Breast epithelium (tissue), 4 donors: ENCODE data around the gene CCDC167. TPM values are rescaled to one million over a fixed set of nuclear protein-coding genes. Genes with fewer than 3 reads are reported as not detected.

Experiments used
- DNase-seq, 2 donors: peaks; one replicate each; pipeline ENCODE4 v3.0.0-alpha.2; 2019; ENCODE audit warnings: low spot score in 2 of 2
- H3K27ac ChIP-seq, 2 donors: fragments of 200-600 bp; sonication (generic) in 1 of 2; one replicate each; pipeline ENCODE4 v1.5.1; 2016 to 2019; ENCODE audit warnings: mild to moderate bottlenecking in 1 of 2
- H3K27me3 ChIP-seq, 2 donors: fragments of 200-600 bp; sonication (generic) in 1 of 2; one replicate each; pipeline versions ENCODE4 v1.5.1 to v1.6.0; 2017 to 2019; ENCODE audit warnings: control low read depth in 1 of 2, mild to moderate bottlenecking in 1 of 2
- H3K36me3 ChIP-seq: fragments of 200-600 bp; one replicate; pipeline ENCODE4 v1.5.1; 2019
- H3K4me1 ChIP-seq, 2 donors: fragments of 200-600 bp; sonication (generic); one replicate each; pipeline ENCODE4 v1.5.1; 2016 to 2019; ENCODE audit warnings: control low read depth in 1 of 2
- H3K4me3 ChIP-seq, 3 donors: fragments of 200-600 bp; sonication (generic); 1 replicate in 2 of 3; 2 replicates in 1 of 3; pipeline ENCODE4 v1.5.1; 2016 to 2019; ENCODE audit warnings: mild to moderate bottlenecking in 3 of 3, moderate library complexity in 2 of 3
- H3K9me3 ChIP-seq, 2 donors: fragments of 200-600 bp; sonication (generic) in 1 of 2; one replicate each; pipeline ENCODE4 v1.5.1; 2016 to 2019; ENCODE audit warnings: control low read depth in 1 of 2
- CTCF ChIP-seq, 3 donors: fragments of 450-650 bp; IDR thresholded peaks; one replicate each; pipeline ENCODE4 v1.5.1; 2016 to 2017; ENCODE audit warnings: antibody characterized with exemption in 3 of 3, mild to moderate bottlenecking in 3 of 3, moderate library complexity in 3 of 3
- POLR2A ChIP-seq: fragments of 450-650 bp; IDR thresholded peaks from one replicate; pipeline ENCODE4 v1.6.1; 2016; ENCODE audit warnings: antibody characterized with exemption, mild to moderate bottlenecking, moderate library complexity
- POLR2AphosphoS5 ChIP-seq, 3 donors: sonication (generic); formaldehyde crosslinking; IDR thresholded peaks; one replicate each; pipeline ENCODE4 v1.6.1; 2017; ENCODE audit warnings: antibody characterized with exemption in 3 of 3
- intact Hi-C: fragments of 100-400 bp; cut with DNase I; formaldehyde crosslinking; loops from one replicate; pipeline ENCODE4 v1.15.1; 2023; ENCODE audit warnings: low total_unique reads
- total RNA-seq, 3 donors: library from RNA; depleted of rRNA; stranded (reverse); fragments of >200 nt; gene quantifications; one replicate each; pipeline ENCODE4 v1.1.0, GENCODE V29; 2016

The CCDC167 gene
- total RNA-seq, 3 donors from 2014 or later: 14.1 to 39.3 (median 14.8) TPM

GRCh38 chr6:37540029-37540352, 40.3 kb upstream of the CCDC167 start:
- H3K9me3 ChIP-seq: no peaks in the 10 kb centered on the region
- no peak for DNase-seq
- intact Hi-C loops: no loop called here

GRCh38 chr6:37539171-37540028, 39.7 kb upstream of the CCDC167 start:
- no peaks in the 10 kb centered on the region for H3K9me3 ChIP-seq
- no peak overlapping the region for H3K4me3 ChIP-seq
- no peak overlapping the region for H3K27ac ChIP-seq
- TF ChIP-seq POLR2AphosphoS5 (IDR thresholded peaks at IDR 0.05) (no peak), CTCF (IDR thresholded peaks at IDR 0.05) (no peak), POLR2A (no peak)
- no peak for DNase-seq
- peaks cover 2 to 26% of the 10 kb centered on the region in 2 donors for H3K27me3 ChIP-seq
- intact Hi-C loops: no loop called here
- H3K4me1 ChIP-seq: peaks cover 0 to 6% of the 10 kb centered on the region in 2 donors
- H3K36me3 ChIP-seq: no peaks in the 10 kb centered on the region

More at GRCh38 chr6:37540029-37540352, 40.3 kb upstream of the CCDC167 start:
- Histone ChIP-seq H3K27me3 (peaks cover 2 to 20% of the 10 kb centered on the region in 2 donors), H3K4me1 (peaks cover 0 to 6% of the 10 kb centered on the region in 2 donors), H3K4me3 (no peak overlapping the region), H3K36me3 (no peaks in the 10 kb centered on the region), H3K27ac (no peak overlapping the region)
- TF ChIP-seq POLR2AphosphoS5 (IDR thresholded peaks at IDR 0.05): no peak
- no peak for TF ChIP-seq POLR2A
- TF ChIP-seq CTCF (IDR thresholded peaks at IDR 0.05): no peak

- no peak for TF ChIP-seq POLR2AphosphoS5 (IDR thresholded peaks at IDR 0.05)
- TF ChIP-seq CTCF (IDR thresholded peaks at IDR 0.05): no peak
- TF ChIP-seq POLR2A: no peak
- Histone ChIP-seq H3K4me1 (peaks cover 0 to 6% of the 10 kb centered on the region in 2 donors), H3K4me3 (no peak overlapping the region), H3K9me3 (no peaks in the 10 kb centered on the region), H3K27me3 (peaks cover 2 to 35% of the 10 kb centered on the region in 2 donors), H3K36me3 (no peaks in the 10 kb centered on the region), H3K27ac (no peak overlapping the region)
- intact Hi-C loops: no loop called here
- DNase-seq: no peak
Measured at GRCh38 chr6:37538107-37538506, 38.4 kb upstream of the CCDC167 start.

- no peak for DNase-seq
- no peak overlapping the region for H3K4me3 ChIP-seq
- peaks cover 0 to 6% of the 10 kb centered on the region in 2 donors for H3K4me1 ChIP-seq
- H3K27ac ChIP-seq: no peak overlapping the region
- H3K36me3 ChIP-seq: no peaks in the 10 kb centered on the region
- H3K27me3 ChIP-seq: peaks cover 2 to 41% of the 10 kb centered on the region in 2 donors
- intact Hi-C loops: no loop called here
- H3K9me3 ChIP-seq: no peaks in the 10 kb centered on the region
- TF ChIP-seq POLR2AphosphoS5 (IDR thresholded peaks at IDR 0.05): no peak
- TF ChIP-seq POLR2A: no peak
- no peak for TF ChIP-seq CTCF (IDR thresholded peaks at IDR 0.05)
Measured at GRCh38 chr6:37537548-37537947, 37.9 kb upstream of the CCDC167 start.

GRCh38 chr6:37536491-37537190, 36.9 kb upstream of the CCDC167 start:
- H3K4me3 ChIP-seq: peak overlapping the region in 2 of 3 donors; percentile 27 to 55
- no peaks in the 10 kb centered on the region for H3K36me3 ChIP-seq
- no peak for DNase-seq
- peaks cover 2 to 43% of the 10 kb centered on the region in 2 donors for H3K27me3 ChIP-seq
- no peaks in the 10 kb centered on the region for H3K9me3 ChIP-seq
- intact Hi-C loops: no loop called here
- peaks cover 0 to 6% of the 10 kb centered on the region in 2 donors for H3K4me1 ChIP-seq
- H3K27ac ChIP-seq: no peak overlapping the region
- TF ChIP-seq CTCF (IDR thresholded peaks at IDR 0.05) (no peak), POLR2A (no peak), POLR2AphosphoS5 (IDR thresholded peaks at IDR 0.05) (no peak)
